SKM-1 treated with dmso at 0.1 percent for 144 hours (cell line): ENCODE data around the gene MAML2.
"Not testable (repeated sequence)": the region's sequence is repeated elsewhere in the genome, so short reads cannot be mapped to it uniquely, and the experiment has no call there.

Experiments
- DNase-seq: peaks from one replicate; lab custom pipeline; 2025; ENCODE audit not compliant: unreplicated experiment; lab: John Stamatoyannopoulos, UW

MAML2 gene

DNA sequence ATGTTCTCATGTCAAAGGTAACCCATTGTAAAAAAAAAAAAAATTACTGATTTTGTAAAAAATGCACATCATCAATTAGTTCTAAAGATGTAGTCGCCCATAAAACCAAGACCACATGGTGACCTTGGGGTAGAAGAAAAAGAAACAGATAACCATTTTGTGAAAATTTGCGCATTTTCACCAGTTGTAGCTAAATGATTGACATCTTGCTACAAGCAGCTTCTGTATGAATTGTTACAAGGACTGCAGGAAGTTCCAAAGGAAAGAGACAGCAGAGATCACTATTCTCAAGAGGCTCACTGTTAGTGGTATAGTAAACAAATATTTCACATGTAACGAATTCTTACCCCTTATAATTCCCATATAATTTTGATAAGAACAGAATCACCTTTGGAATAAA is 48.7 kb downstream of the MAML2 start:
- no peak for DNase-seq

DNA sequence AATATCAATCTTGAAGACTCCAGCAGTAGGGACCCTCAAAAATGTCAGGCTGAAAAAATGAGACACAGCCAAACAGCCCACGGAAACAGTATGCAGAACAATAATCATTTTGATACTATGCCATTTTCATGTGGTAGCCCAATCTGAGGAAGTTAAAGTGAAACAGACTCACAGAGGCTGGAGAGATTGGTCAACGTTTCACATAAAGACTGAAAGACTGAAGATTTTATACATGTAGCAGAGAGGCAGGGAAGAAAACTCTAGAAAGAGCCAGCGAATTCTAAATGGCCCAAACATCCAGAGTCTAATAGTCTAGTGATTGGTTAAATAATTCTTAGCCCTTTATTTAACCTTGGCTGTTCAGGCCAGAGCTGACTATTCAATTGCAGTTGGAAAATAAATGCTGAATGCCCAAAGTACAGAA is 49.4 kb downstream of the MAML2 start:
- no peak for DNase-seq

DNA sequence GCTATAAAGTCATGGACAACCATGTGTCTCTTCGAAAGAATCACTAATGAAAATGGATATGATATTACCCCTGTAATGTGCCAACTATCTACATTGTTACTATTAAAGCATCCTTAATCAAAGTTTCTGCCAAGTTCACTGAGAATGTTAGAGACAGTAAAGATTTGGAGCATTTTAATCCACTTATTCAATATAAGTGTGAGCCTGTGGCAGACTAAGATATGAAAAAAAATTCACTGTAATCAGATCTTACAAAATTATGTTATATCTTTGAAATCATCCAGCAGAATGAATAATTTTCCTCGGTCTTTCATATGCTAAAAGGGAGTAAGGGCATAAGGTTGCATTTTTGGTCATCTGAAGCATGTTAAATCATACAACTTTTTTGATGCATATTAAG is 49.9 kb downstream of the MAML2 start:
- DNase-seq = no peak

DNA sequence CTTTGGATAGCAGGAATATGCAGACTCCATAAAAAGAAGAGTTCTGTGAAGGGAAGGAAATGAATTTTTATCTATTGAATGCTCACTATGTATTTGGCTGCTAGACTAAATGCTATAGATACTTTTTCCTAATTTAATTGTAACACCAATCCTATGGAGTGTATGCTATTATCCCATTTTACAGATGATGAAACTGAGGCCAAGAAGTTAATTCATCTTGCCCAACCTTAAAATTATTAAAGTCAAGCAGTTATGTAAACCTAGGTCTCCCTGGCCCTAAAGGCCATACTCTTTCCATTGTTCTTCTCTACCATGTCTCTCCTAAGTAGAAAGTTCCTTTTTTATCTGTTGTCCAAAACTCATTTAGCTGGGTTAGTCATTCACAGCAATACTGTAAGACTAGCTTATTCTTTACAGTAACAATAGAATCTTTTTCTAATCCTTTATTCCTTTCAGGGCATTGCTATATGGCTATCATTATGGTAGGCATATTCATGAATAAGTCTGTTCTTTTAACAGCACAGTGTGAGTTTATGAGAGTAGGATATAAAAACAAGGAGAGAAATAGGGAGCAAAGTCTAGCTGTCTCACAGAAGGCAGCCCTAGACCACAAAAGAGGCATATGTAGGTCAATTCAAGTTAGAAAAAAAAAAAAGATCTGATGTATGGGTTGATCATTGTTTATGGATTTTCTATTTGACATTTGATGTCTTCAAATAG is 50.5 kb downstream of the MAML2 start:
- DNase-seq = no peak

DNA sequence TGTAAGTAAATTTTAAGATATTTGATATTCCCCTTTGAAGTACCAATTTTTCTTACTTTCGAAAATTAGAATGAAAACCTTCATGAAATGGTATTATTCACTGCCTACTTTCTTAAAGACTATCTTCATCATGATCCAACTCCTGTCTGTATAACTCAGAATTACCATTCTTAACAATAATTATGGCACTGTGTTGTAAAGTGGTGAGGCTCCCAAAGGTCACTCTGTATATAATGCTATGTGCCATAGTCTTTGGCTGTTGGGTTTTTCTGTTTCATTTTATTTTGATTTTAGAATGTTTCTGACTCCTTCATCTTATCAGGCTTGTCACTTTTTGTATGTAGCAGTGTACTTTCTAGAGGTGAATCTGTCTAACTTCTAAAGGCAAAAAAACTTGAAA is 52.4 kb downstream of the MAML2 start:
- DNase-seq = no peak

DNA sequence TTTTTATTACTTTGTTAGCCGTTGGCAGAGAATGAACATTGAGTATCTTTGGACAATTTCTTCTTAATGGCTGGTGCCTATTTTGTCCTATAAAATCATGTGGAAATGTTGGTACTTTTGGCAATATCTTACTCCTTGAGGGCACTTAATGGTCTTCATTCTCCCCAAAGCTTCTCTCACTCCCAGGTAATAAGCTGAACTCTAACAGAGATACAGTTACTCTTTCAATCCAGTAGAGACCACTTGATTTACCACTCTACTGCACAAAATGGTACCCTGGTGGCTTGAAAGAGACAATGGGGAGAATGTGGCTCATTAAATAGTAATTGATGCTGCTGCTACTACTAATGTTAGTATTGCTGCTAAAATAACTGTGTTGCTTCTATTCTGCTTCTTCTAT is 53.0 kb downstream of the MAML2 start:
- DNase-seq = no peak

DNA sequence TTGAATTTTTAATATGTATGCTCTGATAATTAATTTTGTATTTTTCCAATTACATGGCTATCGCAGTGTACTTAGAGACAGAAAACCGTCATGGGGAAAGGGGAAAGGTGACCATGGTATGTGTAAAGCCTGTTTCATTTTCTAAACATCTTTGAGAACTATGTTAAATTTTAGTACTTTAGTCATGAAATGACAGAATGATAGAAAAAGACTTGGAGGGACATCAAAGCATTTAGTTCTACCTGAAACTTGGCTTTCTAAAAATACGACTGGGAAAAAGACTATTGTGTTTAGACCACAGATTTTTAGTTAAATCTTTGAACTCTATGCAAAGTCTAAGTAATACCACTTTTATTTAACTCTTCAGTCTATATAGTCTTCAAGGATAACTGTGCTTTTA is 54.1 kb downstream of the MAML2 start:
- DNase-seq = no peak

DNA sequence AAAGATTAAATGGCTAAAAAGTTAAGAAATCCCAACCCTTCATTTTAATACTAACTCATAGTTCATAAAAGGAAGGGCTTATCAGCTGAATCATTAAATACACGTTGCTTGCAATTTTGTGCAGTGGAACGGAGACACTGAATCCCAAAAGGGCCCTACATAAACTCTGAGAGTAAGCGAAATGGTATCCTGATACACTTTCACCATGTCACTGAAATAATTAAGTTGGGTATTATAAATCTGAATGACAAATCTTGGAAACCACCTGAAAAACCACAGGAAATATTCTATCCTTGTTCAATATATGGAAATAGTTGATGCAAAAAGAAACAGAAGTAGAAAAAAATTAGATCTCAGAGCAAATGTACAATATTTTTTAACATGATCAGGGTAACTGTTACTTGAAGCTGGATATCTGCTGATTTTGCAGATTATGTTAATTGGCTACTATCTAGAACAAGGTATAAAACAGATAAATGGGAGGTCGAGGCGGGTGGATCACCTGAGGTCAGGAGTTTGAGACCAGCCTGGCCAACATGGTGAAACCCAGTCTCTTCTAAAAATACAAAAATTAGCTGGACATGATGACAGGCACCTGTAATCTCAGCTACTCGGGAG is 55.1 kb downstream of the MAML2 start:
- no peak for DNase-seq

DNA sequence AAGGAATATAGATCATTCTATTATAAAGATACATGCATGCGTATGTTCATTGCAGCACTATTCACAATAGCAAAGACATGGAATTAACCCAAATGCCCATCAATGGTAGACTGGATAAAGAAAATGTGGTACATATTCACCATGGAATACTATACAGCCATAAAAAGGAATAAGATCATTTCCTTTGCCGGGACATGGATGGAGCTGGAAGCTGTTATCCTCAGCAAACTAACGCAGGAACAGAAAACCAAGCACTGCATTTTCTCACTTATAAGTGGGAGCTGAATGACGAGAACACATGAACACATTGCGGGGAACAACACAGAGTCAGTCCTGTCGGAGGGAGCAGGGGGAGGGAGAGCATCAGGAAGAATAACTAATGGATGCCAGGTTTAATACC is 57.0 kb downstream of the MAML2 start:
- DNase-seq = not testable (repeated sequence)

DNA sequence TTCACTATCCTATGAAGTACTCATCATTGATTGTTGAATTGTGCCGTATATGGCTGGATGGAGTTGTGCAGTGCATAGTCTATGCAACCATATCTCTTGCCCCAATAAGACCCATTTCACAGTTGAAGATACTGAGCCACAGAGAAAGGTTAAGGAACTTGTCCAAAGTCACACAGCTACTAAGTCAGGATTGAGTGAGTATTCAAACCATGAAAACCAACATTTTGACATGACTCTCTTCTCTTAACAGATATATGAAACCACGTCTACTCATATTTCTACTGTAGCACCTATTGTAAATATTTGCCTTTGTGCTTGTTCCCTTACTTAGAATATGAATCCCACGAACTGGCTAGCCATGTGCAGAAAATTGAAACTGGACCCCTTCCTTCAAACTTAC is 58.1 kb downstream of the MAML2 start:
- no peak for DNase-seq

DNA sequence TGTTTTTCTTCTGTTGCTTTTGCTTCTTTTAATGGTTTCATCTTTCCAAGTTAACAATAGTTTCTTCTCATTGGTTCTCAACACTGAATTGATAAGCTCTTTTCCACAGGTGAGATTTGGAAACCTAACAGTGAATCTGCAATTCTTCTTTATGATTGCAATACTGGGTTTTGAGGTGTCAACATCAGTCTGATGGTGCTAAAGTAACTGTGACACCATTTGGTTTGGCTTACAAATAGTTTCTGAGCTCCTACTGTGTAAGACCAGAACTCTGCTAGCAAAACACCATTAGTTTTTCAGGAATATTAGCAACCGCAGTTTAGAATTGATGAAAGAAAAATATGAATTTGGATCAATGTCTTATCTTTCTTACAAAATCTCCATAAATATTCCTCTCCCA is 58.6 kb downstream of the MAML2 start:
- no peak for DNase-seq

DNA sequence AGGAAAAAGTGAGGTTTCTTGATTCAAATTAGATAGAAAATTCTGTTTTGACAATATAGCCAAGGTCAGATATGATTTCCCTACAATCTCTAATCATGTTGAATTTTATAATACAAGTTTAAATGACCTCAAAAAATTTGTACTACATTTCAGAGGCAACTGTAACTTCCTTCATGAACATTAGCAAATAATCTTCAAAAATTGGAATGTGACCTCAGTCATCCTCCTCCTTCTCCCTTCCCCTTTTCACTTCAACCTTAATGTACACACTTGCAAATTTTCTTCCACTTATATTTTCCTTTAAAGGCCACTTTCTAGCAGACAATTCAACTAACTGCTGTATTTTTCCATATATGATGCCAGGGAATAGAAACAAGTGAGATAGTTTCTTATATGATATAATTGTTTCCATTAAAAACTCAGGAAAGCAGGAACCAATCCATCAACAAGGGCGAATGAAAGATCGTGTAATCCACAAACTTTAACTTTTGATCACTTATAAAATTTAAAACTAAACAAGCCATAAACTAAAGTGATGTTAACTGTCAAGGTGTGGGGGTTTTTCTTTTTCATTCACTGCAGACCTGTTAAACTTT is 60.3 kb downstream of the MAML2 start:
- DNase-seq = no peak

DNA sequence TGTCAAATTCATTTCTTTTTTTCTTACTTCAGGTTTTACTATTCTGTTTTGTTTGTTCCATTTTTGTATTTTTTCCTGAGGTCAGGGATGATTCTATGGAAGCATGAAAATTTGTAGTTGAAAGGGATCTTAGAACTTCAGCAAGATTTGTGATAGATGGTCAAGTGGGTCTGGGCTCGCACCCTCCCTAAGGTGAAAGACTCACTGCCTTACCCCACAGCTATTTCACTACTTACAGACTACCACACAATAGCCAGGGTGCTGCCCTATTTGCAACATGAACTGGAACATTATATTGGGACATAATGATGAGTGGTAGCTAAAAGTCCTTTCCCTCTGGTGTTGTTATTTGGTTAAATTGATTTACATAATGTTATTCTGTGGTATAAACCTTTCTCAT is 62.6 kb downstream of the MAML2 start:
- DNase-seq = no peak

DNA sequence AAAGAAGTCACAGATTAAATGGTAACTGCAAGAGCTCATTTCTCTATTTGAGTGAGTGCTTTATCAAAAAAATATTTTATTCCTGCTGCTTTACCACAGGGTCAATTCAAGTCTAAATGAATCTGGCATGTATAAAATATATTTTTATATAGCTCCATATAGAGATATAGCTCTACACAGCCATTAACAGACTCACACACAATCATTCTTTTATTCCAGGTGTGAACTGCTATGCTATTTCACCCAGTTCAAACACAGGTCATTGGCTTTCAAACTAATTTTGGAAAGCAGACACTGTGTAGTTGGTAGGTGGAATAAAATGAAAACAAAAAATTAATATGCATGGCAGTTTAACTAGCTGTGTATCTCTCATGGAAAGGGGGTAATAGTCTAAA is 63.1 kb downstream of the MAML2 start:
- no peak for DNase-seq

DNA sequence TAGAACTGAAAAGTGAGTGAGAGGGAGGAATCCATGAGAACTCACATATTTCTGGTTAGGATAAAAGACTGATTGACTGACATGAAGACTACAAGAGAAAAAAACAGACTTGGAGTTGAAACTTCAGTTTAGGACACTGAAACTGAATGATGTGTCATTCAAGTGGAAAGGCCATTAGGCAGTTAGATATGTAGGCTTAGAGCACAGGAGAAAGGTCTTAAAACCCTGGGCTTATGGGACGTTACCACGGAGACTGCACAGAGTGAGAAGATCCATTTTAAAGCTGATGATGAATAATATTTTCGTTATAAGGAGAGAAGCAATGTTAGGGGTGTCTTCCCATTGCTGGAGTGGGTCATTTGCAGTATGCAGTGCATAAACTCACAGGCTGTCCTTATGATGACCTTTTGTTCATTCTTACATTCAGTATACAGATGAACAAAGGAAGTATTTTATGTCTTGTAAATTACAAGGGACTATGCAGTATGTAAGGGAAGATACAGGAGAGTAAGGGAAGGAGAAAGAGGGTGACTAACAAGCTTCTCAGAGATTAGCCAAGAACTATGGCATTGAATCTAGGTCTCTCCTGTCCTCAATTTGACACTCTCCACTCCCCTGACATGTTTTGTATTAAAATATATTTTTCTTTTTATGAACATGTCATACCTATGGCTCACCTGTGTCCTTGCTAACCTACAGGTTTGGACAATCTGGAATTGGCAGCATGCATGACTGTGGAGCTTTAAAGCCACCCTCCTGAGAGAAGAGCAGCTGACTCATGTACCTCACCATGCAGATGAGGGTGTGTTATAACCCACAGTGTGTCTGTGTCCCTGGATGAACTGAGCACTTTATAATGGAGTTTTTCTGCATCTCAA is 63.7 kb downstream of the MAML2 start:
- DNase-seq = no peak

DNA sequence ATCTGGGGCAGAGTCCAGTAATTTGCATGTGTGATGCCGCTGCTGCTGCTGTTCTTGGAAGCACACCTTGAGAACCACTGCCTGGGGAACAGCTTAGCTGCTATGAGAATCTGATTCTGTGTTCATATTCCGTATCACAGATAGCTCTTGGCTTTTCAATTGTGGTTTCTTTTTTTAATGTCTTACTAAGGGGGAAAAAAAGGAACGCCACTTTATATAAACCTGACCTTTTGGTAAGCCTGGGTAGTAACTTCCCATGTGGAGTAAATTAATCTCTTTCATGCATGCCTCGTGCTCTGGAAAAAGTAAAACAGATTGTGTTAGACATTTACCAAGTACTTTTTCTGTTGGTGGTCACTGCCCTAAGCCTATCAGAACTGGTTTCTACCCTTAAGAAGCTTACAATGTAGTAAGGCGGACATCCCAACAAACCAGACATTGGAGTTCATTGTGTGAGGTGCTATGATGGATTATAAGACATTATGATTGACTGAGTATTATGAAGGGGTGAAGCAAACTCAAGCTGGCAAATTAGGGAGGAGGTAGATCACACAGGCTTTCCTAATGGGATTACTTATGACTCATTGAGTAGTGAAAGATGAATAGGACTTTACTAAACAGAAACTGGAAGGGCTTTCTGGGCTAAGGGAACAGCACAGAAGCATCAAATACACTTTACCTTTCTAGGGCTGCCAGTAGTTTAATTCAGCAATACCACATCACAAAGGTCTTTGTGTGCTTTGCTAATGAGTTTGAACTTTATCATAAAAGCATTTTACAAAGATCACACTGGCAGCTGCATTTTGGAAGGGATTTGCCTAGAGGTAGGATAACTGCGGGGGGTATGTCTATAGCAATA is 64.7 kb downstream of the MAML2 start:
- DNase-seq = no peak

DNA sequence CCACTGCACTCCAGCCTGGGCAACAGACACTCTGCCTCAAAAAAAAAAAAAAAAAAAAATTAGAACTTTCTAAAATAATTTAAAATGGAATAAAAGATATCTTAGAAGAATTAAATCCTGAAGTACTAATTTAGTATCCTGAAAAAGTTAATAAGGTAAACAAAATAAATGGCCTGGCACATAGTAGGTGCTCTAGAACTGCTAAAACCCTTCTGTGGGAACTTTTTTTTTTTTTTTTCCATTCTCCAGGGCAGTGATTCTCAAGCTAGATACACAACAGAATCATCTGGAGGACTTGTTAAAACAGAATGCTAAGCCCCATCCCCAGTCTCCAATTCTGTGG is 65.3 kb downstream of the MAML2 start:
- DNase-seq = no peak

DNA sequence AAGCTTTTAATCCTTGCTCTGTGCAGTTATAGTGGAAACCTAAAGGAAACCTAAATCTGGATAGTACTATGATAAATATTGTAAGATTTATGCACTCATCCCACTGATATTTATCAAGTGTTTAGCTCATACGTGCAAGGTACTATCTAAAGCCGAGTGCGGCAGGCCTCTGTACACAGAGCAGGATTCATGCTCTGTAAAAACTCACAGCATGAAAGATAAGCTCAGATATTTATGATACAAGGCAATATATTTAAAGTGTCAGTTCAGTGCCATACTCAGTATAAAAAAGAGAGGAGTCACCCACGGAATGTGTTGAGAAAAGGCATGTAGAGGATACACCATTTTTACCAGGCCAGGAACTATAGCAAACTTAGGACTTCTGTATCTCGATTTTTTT is 66.2 kb downstream of the MAML2 start:
- no peak for DNase-seq

DNA sequence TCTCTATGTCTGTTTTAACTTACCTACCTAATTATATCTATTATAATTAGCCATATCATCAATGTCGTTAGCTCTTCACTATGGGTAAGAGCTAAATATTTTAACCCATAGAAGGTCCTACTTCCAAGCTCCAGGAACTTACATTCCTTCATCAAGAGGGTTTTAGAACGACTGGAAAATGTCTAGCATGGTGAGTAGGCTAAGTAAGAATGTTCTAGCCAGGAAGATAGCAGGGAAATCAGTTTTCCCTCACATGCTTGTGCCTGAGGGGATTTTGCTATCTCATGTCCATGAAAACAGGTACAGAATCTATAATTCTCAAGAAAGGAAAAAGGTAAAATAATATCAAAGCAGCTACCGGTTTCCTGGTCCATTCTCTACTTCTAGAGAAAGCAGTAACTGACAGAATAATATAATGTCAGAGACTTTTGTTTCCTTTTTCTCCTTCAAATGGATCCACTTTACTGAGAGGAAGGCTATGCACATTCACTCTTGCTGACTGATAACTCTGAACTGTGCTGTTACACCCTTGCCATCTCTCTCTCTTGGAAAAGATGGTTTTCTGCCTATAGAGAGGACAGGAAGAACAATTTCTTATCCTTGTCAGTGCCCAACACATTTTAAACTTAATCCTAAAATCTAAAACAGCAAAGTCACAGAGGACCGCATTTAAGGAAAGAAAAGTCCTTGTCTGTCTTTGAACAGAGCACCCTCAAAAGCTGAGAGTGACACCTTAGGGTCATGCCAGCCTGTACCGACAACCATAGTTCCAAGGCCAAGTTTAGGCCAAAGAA is 67.0 kb downstream of the MAML2 start:
- DNase-seq = no peak

DNA sequence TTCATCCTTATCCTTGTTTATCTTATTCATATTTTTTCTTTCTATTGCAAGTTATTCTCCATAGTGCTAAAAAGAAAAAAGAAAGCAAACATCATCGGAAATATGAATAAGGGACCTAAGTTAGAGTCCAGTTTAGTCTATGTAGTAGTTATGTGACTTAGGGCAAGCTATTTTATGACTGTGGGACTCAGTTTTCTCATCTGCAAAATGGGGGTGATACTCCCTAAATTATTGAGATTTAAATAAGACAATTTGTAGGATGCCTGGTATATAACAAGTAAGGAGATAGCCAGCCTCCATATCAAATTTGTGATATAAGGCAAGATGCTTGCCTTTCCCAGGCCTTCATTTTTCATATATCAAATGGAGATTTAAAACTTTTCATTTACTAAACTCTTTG is 69.5 kb downstream of the MAML2 start:
- DNase-seq = no peak
